DMS 273 (cell line): ENCODE measurements around the gene NRXN3.

Experiments used
- DNase-seq: peaks from one replicate; lab custom pipeline; 2025; ENCODE audit not compliant: unreplicated experiment; lab: John Stamatoyannopoulos, UW

Gene NRXN3

DNA sequence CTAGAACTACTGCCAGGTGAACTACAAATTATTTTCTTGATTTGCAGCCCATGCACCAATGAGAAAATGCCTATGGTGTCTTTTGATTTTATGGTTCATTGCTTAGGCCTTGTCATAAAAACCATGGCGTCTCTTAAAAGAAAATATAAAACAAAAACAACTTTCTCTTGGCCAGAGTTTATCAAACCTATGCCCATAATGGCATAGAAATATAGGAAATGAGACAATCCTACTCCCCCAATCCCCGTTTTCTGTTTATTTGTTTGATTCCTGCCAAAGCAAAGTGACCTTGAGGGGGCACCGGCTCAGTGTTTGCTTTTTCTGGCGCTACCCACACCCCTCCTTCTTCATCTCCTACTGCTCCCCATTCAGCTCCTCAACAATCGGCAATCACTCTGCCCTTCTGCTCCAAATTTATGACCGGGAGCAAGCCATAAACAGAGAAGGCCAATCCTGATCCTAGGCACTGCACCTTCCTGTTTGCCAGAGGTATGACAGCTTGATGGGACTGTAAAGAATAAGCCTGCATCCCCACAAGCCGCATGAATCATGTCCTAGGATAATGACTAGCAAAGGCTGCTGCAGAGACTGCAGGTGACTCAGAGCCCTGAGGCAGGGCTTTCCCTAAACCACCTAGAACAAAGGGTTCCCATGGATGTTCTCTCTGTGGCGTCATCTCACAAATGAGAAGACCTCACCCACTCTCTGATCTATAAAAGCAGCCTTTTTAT is 874.9 kb downstream of the NRXN3 start:
- no peak for DNase-seq

DNA sequence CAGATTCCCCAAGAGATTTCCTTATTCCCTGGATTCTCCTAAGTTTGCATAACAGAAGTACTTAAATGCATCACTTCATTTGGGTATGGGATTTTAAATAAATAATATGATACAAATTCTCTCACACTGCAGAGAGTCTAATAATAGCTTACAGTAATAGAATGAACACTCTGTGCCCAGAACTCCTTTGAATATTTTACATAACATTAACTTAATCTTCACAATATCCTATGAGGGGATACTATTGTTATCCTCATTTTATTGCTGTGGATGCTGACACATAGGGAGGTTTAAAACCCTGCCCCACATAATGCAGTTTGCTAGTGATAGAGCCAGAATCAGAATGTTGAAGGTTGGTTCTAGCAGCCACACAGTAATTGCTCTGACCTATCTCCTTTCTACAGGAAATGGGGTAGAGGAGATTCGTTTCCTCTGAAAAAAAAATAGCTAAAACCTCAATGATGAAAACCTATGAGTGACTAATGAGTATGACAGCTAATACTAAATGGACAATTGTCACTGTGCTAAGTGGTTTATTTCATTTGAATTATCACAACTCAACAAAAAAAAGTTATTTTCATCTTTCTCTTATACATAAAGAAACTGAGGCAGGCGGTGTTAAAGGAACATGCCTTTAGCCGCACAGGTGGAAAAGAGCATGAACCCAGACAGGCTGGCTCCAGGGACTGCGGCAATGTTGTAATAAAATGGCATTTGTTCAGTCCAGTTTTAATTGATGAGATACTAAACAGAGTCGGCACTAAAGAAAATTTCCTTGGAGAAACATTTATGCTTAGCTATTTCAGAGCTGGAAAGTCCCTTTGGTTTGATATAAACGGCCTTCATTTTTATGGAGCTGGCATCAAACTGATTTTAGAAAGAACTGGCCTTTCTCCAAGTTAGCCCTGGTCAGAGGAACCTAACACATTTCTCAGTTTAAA is 880.9 kb downstream of the NRXN3 start:
- DNase-seq, result no peak

- no peak for DNase-seq
Observed at GRCh38 chr14:79051742-79052141, 881.6 kb downstream of the NRXN3 start.

DNA sequence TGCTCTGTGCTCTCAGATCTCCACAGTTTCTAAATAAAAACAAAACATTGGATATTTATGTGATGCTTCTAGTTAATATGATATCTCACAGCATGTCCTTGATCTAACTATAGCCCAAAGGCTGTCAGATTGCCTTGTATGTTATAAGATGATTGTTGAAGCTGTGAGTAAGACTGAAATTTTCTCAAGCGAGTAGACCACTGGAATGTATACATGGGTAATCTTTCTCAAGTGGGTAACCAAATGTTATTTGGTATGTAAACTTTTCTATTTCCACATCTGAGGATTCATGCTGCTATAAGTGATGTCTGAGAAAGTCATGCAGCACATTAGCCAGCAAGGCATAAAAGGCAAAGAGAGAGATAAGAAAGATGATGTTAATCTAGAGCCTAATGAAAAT is 886.7 kb downstream of the NRXN3 start:
- no peak for DNase-seq

DNA sequence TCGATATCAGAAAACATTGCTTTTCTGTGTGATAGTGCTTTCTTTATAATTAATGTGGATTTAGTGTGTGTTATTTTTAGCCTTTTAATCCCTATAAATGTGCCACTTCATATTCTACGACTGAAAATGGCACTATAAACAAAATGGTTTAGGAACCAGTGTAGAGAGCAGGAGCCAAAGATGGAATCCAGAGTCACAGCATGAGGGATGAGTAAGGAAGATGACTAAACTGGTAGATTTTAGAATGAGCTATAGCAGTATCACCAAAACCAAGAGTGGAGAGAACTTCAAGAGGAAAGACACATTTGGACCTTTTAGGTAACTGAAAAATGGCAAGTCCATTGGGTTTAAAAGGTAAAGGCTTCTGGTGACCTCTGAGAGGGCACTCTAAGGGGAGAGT is 887.2 kb downstream of the NRXN3 start:
- no peak for DNase-seq

DNA sequence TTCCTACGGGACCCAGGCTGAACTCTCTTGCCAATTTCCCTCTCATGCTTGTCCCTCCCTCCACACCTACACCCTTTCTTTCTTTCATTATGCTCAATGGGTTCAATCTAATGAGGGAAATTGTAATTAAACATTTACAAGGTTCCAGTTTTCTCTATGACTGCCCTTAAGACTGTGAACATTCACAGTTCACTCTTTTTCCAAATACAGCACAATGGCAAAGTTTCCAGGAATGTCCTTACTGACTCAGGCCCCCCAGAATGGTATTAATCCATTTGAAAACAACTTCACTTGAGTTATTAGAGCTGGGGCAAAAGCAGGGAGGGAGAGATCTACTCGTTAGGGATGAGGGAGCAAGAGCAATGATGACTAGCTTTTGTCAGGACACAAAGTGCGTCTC is 892.1 kb downstream of the NRXN3 start:
- DNase-seq, result no peak

DNA sequence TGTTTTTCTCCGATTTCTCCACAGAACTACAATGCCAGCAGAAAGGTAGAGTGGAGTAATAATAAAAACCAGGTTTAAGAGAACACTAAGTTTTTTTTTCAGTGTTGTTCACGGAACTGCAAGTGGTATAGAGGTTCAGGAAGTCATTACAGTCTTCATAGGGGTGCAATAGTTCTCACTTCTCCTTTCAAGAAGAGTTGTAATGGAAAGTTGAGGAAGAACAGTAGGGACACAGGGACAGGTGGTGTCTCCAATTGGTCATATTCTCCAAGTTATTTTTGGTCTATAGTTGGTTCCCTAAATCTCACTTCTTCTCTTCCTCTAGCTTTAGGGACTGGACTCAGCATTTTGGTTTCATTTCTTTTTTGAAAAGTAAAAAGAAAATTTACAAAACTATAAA is 894.0 kb downstream of the NRXN3 start:
- no peak for DNase-seq

GRCh38 chr14:79074510-79074909 is 904.3 kb downstream of the NRXN3 start:
- no peak for DNase-seq

GRCh38 chr14:79076428-79076827 is 906.3 kb downstream of the NRXN3 start:
- no peak for DNase-seq

DNA sequence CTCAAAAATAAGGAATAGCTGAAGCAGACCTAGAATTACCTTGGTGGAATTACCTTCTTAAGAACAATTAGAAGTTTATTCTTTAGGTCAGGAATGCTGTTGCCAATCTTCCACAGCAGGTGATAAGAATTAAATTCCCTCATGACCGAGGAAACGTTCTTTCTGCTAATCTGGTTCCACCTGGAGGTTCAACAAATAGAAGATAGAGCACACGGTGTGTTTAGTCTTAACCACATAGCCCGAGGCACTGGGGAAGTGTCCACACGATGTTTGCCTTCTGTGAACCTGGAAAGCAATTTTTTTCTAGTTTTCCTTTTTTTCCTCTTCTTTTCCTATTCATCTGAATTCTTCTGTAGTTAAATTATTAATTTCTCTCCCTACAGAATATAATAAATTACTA is 906.9 kb downstream of the NRXN3 start:
- no peak for DNase-seq

GRCh38 chr14:79080040-79080439 is 909.9 kb downstream of the NRXN3 start:
- no peak for DNase-seq

DNA sequence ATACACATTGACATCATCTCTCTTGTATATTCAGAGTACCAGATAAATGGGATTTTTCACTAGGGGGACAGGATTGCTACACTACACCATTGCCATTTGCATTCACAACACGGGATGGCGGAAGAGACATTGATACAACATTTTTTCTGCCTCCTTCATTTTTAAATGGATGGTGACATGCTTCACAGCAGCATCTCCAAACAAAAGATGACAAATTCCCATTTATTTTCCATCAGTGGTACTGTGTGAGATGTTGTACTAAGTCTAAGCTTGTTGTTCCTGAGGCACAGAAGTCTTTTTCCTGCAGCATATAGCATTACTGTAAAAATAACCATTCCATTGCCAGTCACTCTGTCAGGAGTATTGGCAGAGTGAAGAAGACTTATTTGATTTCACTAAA is 912.7 kb downstream of the NRXN3 start:
- no peak for DNase-seq

GRCh38 chr14:79083356-79083755 is 913.2 kb downstream of the NRXN3 start:
- no peak for DNase-seq

- no peak for DNase-seq
Observed at GRCh38 chr14:79084861-79085260, 914.7 kb downstream of the NRXN3 start.

DNA sequence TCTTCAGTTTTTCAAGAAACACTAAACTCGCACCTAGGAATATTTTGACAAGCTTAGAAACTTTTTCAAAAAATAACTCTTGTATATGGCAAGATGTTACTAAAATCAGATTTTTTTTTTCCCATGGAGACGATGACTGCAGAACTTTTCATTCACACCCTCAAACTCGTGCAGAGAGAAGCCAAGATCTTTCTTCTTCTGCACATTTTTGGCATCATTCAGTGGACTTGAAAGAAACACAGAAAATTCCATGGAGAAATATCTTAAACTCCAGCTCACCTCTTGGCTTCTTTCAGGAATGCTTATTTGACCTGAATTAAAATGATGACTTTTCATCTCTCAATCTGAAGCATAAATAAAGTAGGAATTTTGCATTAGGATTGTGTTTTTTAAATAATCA is 919.4 kb downstream of the NRXN3 start:
- DNase-seq, result no peak

- no peak for DNase-seq
Observed at GRCh38 chr14:79090641-79091180, 920.5 kb downstream of the NRXN3 start.

DNA sequence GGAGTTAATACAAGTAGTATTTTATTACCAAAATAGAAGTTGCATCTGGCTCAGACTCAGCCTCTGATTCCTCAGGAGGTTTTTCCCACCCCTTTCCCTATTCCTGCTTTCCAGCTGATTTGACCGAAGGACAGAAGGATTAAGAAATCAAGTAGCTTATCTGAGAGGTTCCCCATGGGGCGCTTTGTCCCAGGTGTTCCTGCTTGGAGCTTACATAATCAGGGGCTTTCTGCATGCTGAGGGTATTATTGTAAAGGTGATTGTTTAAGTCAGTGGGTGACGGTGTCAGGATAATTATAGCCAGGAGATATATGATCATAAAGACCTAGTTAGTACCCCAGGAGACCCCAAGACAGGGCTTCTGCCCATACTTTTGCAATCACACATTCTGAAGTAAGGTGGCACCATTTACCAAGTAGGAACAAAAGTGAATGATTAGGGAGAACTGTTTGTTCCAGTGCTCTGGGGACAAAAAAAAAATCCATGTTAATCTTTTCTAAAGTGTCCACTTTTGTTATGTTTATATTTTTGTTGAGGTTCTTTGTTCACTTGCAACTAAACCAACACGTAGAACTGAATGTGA is 921.3 kb downstream of the NRXN3 start:
- peak; percentile 5 for DNase-seq

DNA sequence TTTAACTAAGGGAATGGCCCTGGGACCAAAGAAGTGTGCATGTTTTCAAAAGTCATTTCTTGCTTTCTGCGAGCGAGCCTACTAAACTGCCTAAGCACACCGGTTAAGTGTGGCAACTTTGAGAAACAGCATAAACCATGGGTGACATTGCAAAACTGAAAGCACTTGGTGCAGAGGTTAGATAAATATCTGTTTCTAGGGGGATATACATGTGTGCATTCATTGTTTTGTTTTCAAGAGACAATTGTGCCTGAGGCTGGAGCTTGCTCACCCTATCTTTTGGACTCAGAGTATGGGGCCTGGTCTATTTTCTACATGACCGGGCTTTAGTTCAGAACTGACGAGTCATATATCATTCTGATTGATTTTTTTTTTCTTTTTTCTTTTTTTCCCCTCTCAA is 923.4 kb downstream of the NRXN3 start:
- no peak for DNase-seq

DNA sequence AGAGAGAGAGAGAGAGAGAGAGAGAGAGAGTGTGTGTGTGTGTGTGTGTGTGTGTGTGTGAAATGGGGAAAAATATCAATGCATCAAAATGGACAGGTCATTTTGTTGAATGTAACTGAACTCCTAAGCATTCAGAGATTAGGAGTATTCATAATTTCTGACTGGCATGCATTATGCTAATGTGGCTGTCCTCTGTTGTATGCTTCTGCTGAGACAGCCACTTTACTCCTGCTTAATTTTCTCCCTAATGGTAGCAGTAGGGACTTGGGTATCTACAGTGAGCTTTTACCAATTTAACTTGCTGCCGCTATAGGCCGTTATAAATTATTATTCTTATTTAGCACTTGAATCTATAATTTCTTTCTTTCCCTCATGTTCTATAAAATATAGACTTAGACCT is 924.8 kb downstream of the NRXN3 start:
- DNase-seq, result no peak

DNA sequence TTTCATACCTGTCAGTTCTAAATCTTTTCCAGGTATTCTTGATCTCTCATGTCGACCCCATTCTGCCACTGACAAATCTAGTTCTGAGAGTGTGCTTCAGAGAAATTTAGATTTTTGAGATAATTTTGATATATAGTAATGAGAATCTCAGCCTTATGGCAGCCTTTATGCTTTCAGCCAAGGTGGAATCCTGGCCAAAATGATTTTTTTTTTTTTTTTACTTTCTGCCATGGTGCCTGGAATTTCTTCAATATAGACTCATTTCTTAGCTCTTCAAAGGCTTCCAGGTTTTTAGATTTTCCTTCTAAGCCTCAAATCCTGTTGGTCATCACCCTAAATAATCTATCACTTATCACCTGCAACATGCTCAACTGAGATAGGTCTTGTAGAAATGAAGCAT is 926.6 kb downstream of the NRXN3 start:
- DNase-seq, result no peak

- no peak for DNase-seq
Observed at GRCh38 chr14:79098324-79098723, 928.2 kb downstream of the NRXN3 start.

DNA sequence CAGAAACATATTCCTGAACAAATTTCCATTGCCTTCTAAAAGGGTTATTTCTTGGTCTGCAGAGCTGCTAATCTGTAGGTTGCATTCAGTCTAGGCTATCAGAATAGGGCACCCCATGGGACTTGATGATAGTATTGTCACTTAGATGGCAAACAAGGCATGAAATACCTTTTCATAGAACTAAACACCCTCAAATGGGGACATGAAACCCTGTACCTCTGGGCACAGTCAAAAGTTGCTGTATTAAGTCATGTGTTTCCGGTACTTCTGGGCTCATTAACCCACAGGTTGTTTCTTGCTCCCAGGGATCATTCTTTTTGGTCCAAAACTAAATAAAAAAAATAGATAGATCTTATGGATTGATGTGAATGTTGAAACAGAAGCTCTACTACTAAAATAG is 930.4 kb downstream of the NRXN3 start:
- DNase-seq, result no peak
